HG03469 (cell line): ENCODE results near the gene IL11.

ENCODE experiments used
- ATAC-seq: cut with Tn5 transposase; IDR thresholded peaks from one replicate; pipeline ENCODE4 v1.9.1; 2021; ENCODE audit warnings: mild to moderate bottlenecking, moderate library complexity, moderate number of reproducible peaks; ENCODE audit not compliant: unreplicated experiment

IL11 gene

GRCh38 chr19:55373993-55374757 lies 3.9 kb upstream of the IL11 start:
- no peak for ATAC-seq

GRCh38 chr19:55373306-55373992 lies 3.2 kb upstream of the IL11 start:
- no peak for ATAC-seq

GRCh38 chr19:55372316-55373081 lies 2.2 kb upstream of the IL11 start:
- ATAC-seq, result no peak

- ATAC-seq, result no peak
Measured at GRCh38 chr19:55369653-55370304, 484 bp downstream of the IL11 start.

GRCh38 chr19:55368701-55369563 lies 1.3 kb downstream of the IL11 start:
- ATAC-seq, result no peak

- no peak for ATAC-seq
Measured at GRCh38 chr19:55368106-55368505, 2.2 kb downstream of the IL11 start.

GRCh38 chr19:55366790-55367189 lies 3.5 kb downstream of the IL11 start:
- ATAC-seq, result no peak

- ATAC-seq, result no peak
Measured at GRCh38 chr19:55365964-55366363, 4.3 kb downstream of the IL11 start.

GRCh38 chr19:55365245-55365644 lies 5.0 kb downstream of the IL11 start:
- ATAC-seq, result no peak

- ATAC-seq, result no peak
Measured at GRCh38 chr19:55362990-55363716, 7.1 kb downstream of the IL11 start, which contains the start of gene GARIN5B. GARIN5B (minus strand) TSS chr19:55363260; CDS start chr19:55363066, 194 bp downstream.

GRCh38 chr19:55362174-55362989 lies 7.9 kb downstream of the IL11 start:
- ATAC-seq, result no peak

GRCh38 chr19:55360902-55361301 lies 9.4 kb downstream of the IL11 start:
- ATAC-seq, result no peak

- ATAC-seq, result no peak
Measured at GRCh38 chr19:55358943-55359908, 11.0 kb downstream of the IL11 start.

- no peak for ATAC-seq
Measured at GRCh38 chr19:55358493-55358892, 11.8 kb downstream of the IL11 start.

GRCh38 chr19:55355213-55355821 lies 14.9 kb downstream of the IL11 start:
- ATAC-seq, result no peak

- no peak for ATAC-seq
Measured at GRCh38 chr19:55354698-55355212, 15.5 kb downstream of the IL11 start, which contains the start of gene COX6B2. COX6B2 (minus strand) TSS chr19:55354719; CDS start chr19:55354521, 198 bp downstream.
